Stimulated activated CD4-positive, alpha-beta T cell treated with anti-CD3 and anti-CD28 coated beads, Interleukin-4, amount 100 ng/mL, for 4 hours (primary cell): ENCODE data around the gene RBM33.

ENCODE experiments used
- DNase-seq, 2 experiments: peaks; one replicate each; pipeline ENCODE4 v3.0.0-alpha.2; 2020

The RBM33 gene

GRCh38 chr7:155624412-155624811 lies 20.0 kb upstream of the RBM33 start:
- DNase-seq = no peak

GRCh38 chr7:155625557-155625956 lies 18.9 kb upstream of the RBM33 start:
- no peak for DNase-seq

GRCh38 chr7:155629171-155629570 lies 15.3 kb upstream of the RBM33 start:
- DNase-seq = no peak

GRCh38 chr7:155631155-155631554 lies 13.3 kb upstream of the RBM33 start:
- no peak for DNase-seq

GRCh38 chr7:155635817-155636216 lies 8.6 kb upstream of the RBM33 start:
- DNase-seq = no peak

GRCh38 chr7:155637155-155637554 lies 7.3 kb upstream of the RBM33 start:
- no peak for DNase-seq

GRCh38 chr7:155638366-155638765 lies 6.1 kb upstream of the RBM33 start:
- no peak for DNase-seq

GRCh38 chr7:155639958-155640520 lies 4.4 kb upstream of the RBM33 start:
- DNase-seq = no peak

GRCh38 chr7:155640629-155641028 lies 3.8 kb upstream of the RBM33 start:
- no peak for DNase-seq

GRCh38 chr7:155643804-155644177 lies 670 bp upstream of the RBM33 start:
- DNase-seq = no peak

- DNase-seq = peak; percentile 27 to 39
Observed at GRCh38 chr7:155644971-155645509, 579 bp downstream of the RBM33 start.

GRCh38 chr7:155645662-155646061 lies 1.2 kb downstream of the RBM33 start:
- no peak for DNase-seq

GRCh38 chr7:155646669-155647068 lies 2.2 kb downstream of the RBM33 start:
- no peak for DNase-seq

GRCh38 chr7:155647302-155647701 lies 2.8 kb downstream of the RBM33 start:
- no peak for DNase-seq

GRCh38 chr7:155647734-155648133 lies 3.3 kb downstream of the RBM33 start:
- DNase-seq = no peak

GRCh38 chr7:155648752-155649339 lies 4.4 kb downstream of the RBM33 start:
- no peak for DNase-seq

- no peak for DNase-seq
Observed at GRCh38 chr7:155649588-155649987, 5.1 kb downstream of the RBM33 start.

- DNase-seq = no peak
Observed at GRCh38 chr7:155652156-155653114, 8.0 kb downstream of the RBM33 start.

GRCh38 chr7:155653803-155654202 lies 9.3 kb downstream of the RBM33 start:
- DNase-seq = no peak

- DNase-seq = no peak
Observed at GRCh38 chr7:155656891-155657290, 12.4 kb downstream of the RBM33 start.

- no peak for DNase-seq
Observed at GRCh38 chr7:155660059-155660757, 15.7 kb downstream of the RBM33 start.

GRCh38 chr7:155660758-155661093 lies 16.3 kb downstream of the RBM33 start:
- DNase-seq = no peak

GRCh38 chr7:155662343-155663043 lies 18.0 kb downstream of the RBM33 start:
- DNase-seq = no peak
